Thymus (tissue), 14 donors: ENCODE data around the gene AP1M1. TPM values are rescaled to one million over a fixed set of nuclear protein-coding genes. Genes with fewer than 3 reads are reported as not detected.

Experiments used
- DNase-seq, 9 donors: peaks; one replicate each; pipeline ENCODE4 v3.0.0-alpha.2; 2013; ENCODE audit warnings: low spot score in 9 of 9, low read depth in 6 of 9, missing footprints in 1 of 9
- H3K27ac ChIP-seq, 2 donors: one replicate each; pipeline ENCODE4 v1.5.1; 2013; ENCODE audit warnings: control low read depth in 1 of 2, low read depth in 1 of 2, low read length in 1 of 2, mild to moderate bottlenecking in 1 of 2, moderate library complexity in 1 of 2
- H3K27me3 ChIP-seq, 2 donors: one replicate each; pipeline ENCODE4 v1.5.1; 2013; ENCODE audit warnings: low read length in 1 of 2; ENCODE audit not compliant: control insufficient read depth in 2 of 2, insufficient read depth in 1 of 2
- H3K36me3 ChIP-seq, 2 donors: one replicate each; pipeline ENCODE4 v1.5.1; 2013; ENCODE audit warnings: low read length in 1 of 2, mild to moderate bottlenecking in 1 of 2, moderate library complexity in 1 of 2; ENCODE audit not compliant: control insufficient read depth in 2 of 2, insufficient read depth in 2 of 2
- H3K4me1 ChIP-seq, 2 donors: one replicate each; pipeline ENCODE4 v1.5.1; 2013; ENCODE audit warnings: low read length in 2 of 2; ENCODE audit not compliant: control insufficient read depth in 2 of 2, insufficient read depth in 2 of 2
- H3K4me3 ChIP-seq, 2 donors: one replicate each; pipeline ENCODE4 v1.5.1; 2013; ENCODE audit warnings: low read length in 2 of 2, control low read depth in 1 of 2, mild to moderate bottlenecking in 1 of 2
- H3K9me3 ChIP-seq, 2 donors: one replicate each; pipeline ENCODE4 v1.5.1; 2013; ENCODE audit warnings: low read length in 1 of 2, mild to moderate bottlenecking in 1 of 2; ENCODE audit not compliant: control insufficient read depth in 2 of 2, insufficient read depth in 1 of 2
- WGBS: extraction: QIAGEN DNeasy Blood & Tissue Kit; methylation state at CpG from one replicate; pipeline ENCODE4 v1.1.7; 2013; 5-methylcytosine and 5-hydroxymethylcytosine counted together
- long read RNA-seq, 10 donors: transcript quantifications; one replicate each; lab custom pipeline, GENCODE V29; 2026
- polyA plus RNA-seq: library from polyadenylated mRNA; stranded (reverse); fragments of 200-250 nt; gene quantifications from one replicate; pipeline ENCODE4 v1.2.3, GENCODE V29; 2013
- total RNA-seq: library from RNA; stranded (reverse); fragments of 120-200 nt; gene quantifications from one replicate; pipeline ENCODE4 v1.2.4, GENCODE V29; 2013
- donor health status: healthy.

AP1M1 gene
- total RNA-seq: 38.4 TPM
- 36.9 TPM for polyA plus RNA-seq
- long read RNA-seq, donor 1: 0 reads
- long read RNA-seq, donor 2, full-length matches to known transcripts: 44 of 60 reads
- long read RNA-seq, donor 2, partial matches to known transcripts: 16 of 60 reads
- long read RNA-seq, donor 2, other reads (novel, unspliced or antisense): 0 of 60 reads
- long read RNA-seq, donor 3, full-length matches to known transcripts: 22 of 22 reads
- long read RNA-seq, donor 3, partial matches to known transcripts: 0 of 22 reads
- long read RNA-seq, donor 3, other reads (novel, unspliced or antisense): 0 of 22 reads
- long read RNA-seq, donor 4, full-length matches to known transcripts: 15 of 25 reads
- long read RNA-seq, donor 4, partial matches to known transcripts: 10 of 25 reads
- long read RNA-seq, donor 4, other reads (novel, unspliced or antisense): 0 of 25 reads
- long read RNA-seq, donor 5, full-length matches to known transcripts: 36 of 51 reads
- long read RNA-seq, donor 5, partial matches to known transcripts: 15 of 51 reads
- long read RNA-seq, donor 5, other reads (novel, unspliced or antisense): 0 of 51 reads
- long read RNA-seq, donor 6, full-length matches to known transcripts: 19 of 19 reads
- long read RNA-seq, donor 6, partial matches to known transcripts: 0 of 19 reads
- long read RNA-seq, donor 6, other reads (novel, unspliced or antisense): 0 of 19 reads
- long read RNA-seq, donor 7, full-length matches to known transcripts: 19 of 19 reads
- long read RNA-seq, donor 7, partial matches to known transcripts: 0 of 19 reads
- long read RNA-seq, donor 7, other reads (novel, unspliced or antisense): 0 of 19 reads
- long read RNA-seq, donor 8, full-length matches to known transcripts: 13 of 13 reads
- long read RNA-seq, donor 8, partial matches to known transcripts: 0 of 13 reads
- long read RNA-seq, donor 8, other reads (novel, unspliced or antisense): 0 of 13 reads
- long read RNA-seq, donor 9, full-length matches to known transcripts: 12 of 12 reads
- long read RNA-seq, donor 9, partial matches to known transcripts: 0 of 12 reads
- long read RNA-seq, donor 9, other reads (novel, unspliced or antisense): 0 of 12 reads
- long read RNA-seq, donor 10, full-length matches to known transcripts: 26 of 26 reads
- long read RNA-seq, donor 10, partial matches to known transcripts: 0 of 26 reads
- long read RNA-seq, donor 10, other reads (novel, unspliced or antisense): 0 of 26 reads

GRCh38 chr19:16197622-16198369, at the start of gene AP1M1:
TSS of gene AP1M1 (plus strand) at chr19:16197911. CDS start at chr19:16198027, 116 bp downstream.
- Histone ChIP-seq H3K9me3 (no peaks in the 10 kb centered on the region), H3K4me1 (peaks cover 0 to 13% of the 10 kb centered on the region in 2 donors), H3K27me3 (no peaks in the 10 kb centered on the region), H3K27ac (peak within 1 kb of the TSS in 1 of 2 donors; percentile 64), H3K36me3 (peaks cover 19 to 24% of the 10 kb centered on the region in 2 donors), H3K4me3 (peak within 1 kb of the TSS; percentile 63 to 76)
- peak; percentile 96 to 99 (median 98) for DNase-seq
- under 1% methylated on average over 65 of the region's 65 CpGs for WGBS

- 80% methylated on average over 8 of the region's 8 CpGs for WGBS
- Histone ChIP-seq H3K27me3 (no peaks in the 10 kb centered on the region), H3K4me1 (peaks cover 0 to 8% of the 10 kb centered on the region in 2 donors), H3K4me3 (no peak overlapping the region), H3K27ac (peak overlapping the region in 1 of 2 donors; percentile 15), H3K36me3 (peaks cover 3 to 4% of the 10 kb centered on the region in 2 donors), H3K9me3 (peaks cover 0 to 3% of the 10 kb centered on the region in 2 donors)
- DNase-seq: no peak
These were observed 49.1 kb upstream of the AP1M1 start for GRCh38 chr19:16148443-16149229.

GRCh38 chr19:16153582-16154336, 44.0 kb upstream of the AP1M1 start:
- 94% methylated on average over 11 of the region's 11 CpGs for WGBS
- no peak for DNase-seq
- Histone ChIP-seq H3K36me3 (peaks cover 12 to 13% of the 10 kb centered on the region in 2 donors), H3K4me3 (no peak overlapping the region), H3K27me3 (no peaks in the 10 kb centered on the region), H3K4me1 (no peaks in the 10 kb centered on the region), H3K27ac (no peak overlapping the region), H3K9me3 (peaks cover 0 to 4% of the 10 kb centered on the region in 2 donors)

DNA sequence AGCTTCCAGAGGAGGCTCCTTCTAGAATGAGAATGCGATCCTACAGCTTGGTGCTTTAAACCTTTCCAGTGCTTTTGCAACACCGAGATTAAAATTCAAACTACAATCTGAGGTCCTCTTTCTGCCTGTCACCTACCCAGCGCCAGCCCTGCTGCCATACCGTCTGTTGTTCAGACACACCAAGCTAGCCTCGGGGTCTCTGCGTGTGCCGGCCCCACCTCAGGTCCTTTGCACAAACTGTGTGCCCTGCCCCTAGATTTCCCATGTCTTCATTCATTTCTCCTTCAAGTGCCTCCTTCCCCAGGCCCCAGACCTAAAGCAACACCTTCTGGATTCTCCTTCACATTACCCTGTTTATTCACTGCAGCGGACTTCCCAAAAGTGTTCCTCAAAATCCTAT, 43.2 kb upstream of the AP1M1 start:
- no peaks in the 10 kb centered on the region for H3K4me1 ChIP-seq
- 98% methylated on average over 8 of the region's 8 CpGs for WGBS

DNA sequence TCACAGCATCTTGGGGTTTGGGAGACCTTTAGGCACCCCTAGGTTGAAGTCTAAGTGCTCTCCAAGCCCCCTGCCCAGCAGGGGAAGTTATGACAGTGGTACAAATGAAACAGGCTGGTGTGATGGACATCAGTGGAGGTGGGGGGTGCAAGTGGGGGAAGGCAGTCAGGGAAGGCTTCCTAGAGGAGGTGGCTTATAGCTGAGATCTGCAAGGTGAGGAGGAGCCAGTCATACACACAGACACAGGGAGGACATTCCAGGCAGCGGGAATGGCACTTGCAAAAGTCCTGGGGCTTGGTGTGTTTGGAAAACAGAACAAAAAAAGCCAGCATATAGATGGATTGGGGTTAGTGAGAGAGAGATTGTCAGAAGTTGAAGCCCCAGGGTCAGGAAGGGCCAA, 42.6 kb upstream of the AP1M1 start:
- 95% methylated on average over 1 of the region's 1 CpG for WGBS
- Histone ChIP-seq H3K27ac (no peak overlapping the region), H3K27me3 (no peaks in the 10 kb centered on the region), H3K4me3 (no peak overlapping the region), H3K36me3 (peaks cover 12 to 13% of the 10 kb centered on the region in 2 donors), H3K4me1 (no peaks in the 10 kb centered on the region), H3K9me3 (peaks cover 0 to 4% of the 10 kb centered on the region in 2 donors)
- DNase-seq: no peak

More for the DNA sequence above, 43.2 kb upstream of the AP1M1 start:
- Histone ChIP-seq H3K9me3 (peaks cover 0 to 4% of the 10 kb centered on the region in 2 donors), H3K36me3 (peaks cover 12 to 13% of the 10 kb centered on the region in 2 donors), H3K27ac (no peak overlapping the region), H3K4me3 (no peak overlapping the region), H3K27me3 (no peaks in the 10 kb centered on the region)
- no peak for DNase-seq

- DNase-seq: no peak
- Histone ChIP-seq H3K4me1 (no peaks in the 10 kb centered on the region), H3K9me3 (peaks cover 0 to 4% of the 10 kb centered on the region in 2 donors), H3K27ac (no peak overlapping the region), H3K4me3 (no peak overlapping the region), H3K27me3 (no peaks in the 10 kb centered on the region), H3K36me3 (peaks cover 12 to 13% of the 10 kb centered on the region in 2 donors)
- 89% methylated on average over 6 of the region's 6 CpGs for WGBS
These were observed 40.8 kb upstream of the AP1M1 start for GRCh38 chr19:16156904-16157303.

DNA sequence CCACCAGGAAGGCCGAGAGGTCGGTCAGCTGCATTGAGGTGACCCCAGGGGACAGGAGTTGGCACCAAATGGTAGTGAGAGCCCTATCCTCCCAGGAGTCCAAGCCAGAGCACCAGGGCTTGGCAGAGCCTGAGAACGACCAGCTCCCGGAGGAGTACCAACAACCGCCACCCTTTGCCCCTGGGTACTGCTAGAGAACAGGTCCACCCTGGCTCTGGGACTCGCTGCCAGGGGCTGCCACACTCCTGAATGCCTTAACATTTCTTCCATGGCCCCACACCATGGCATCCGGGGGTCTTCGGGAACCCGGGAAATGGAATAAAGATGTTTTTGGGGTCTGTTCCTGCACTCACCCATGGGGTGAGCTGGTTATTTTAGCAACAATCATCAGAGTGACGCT, 40.1 kb upstream of the AP1M1 start:
- Histone ChIP-seq H3K4me3 (no peak overlapping the region), H3K9me3 (peaks cover 0 to 4% of the 10 kb centered on the region in 2 donors), H3K36me3 (peaks cover 10 to 12% of the 10 kb centered on the region in 2 donors), H3K27me3 (no peaks in the 10 kb centered on the region), H3K27ac (no peak overlapping the region), H3K4me1 (no peaks in the 10 kb centered on the region)
- DNase-seq: no peak
- 97% methylated on average over 10 of the region's 10 CpGs for WGBS
